CD4-positive, alpha-beta T cell (primary cell): ENCODE results near the gene STXBP2. TPM values are rescaled to one million over a fixed set of nuclear protein-coding genes. Genes with fewer than 3 reads are reported as not detected.

Experiments
- ATAC-seq: fragments of 200-7000 bp; cut with Tn5 transposase; one replicate; pipeline ENCODE4 v1.10.0; 2022; ENCODE audit warnings: mild to moderate bottlenecking; ENCODE audit not compliant: poor library complexity
- CTCF ChIA-PET: fragments of 350-600 bp; sonication (Branson Sonifier 250); formaldehyde crosslinking; loops from one replicate; lab custom pipeline; 2021; ENCODE audit warnings: antibody characterized with exemption, inconsistent platforms; lab: Charles Lee
- POLR2A ChIA-PET: fragments of 350-600 bp; sonication (Branson Sonifier 250); formaldehyde crosslinking; loops from one replicate; lab custom pipeline; 2021; ENCODE audit warnings: antibody characterized with exemption, inconsistent platforms; lab: Charles Lee
- DNase-seq, 14 experiments: peaks; one replicate each; pipeline ENCODE4 v3.0.0-alpha.2; 2013 to 2020; ENCODE audit warnings: mixed read lengths in 2 of 14
- H3K27ac ChIP-seq, 2 donors: one replicate each; pipeline versions ENCODE4 v1.5.1 to v1.7.0; 2013; ENCODE audit warnings: low read length in 2 of 2, low read depth in 1 of 2, mild to moderate bottlenecking in 1 of 2
- H3K27me3 ChIP-seq, 2 experiments: 1 replicate in 1 of 2; 2 replicates in 1 of 2; pipeline versions ENCODE4 v1.6.1 to v1.7.0; 2013; ENCODE audit warnings: low read length in 2 of 2, control low read depth in 1 of 2, mild to moderate bottlenecking in 1 of 2, moderate library complexity in 1 of 2; ENCODE audit not compliant: insufficient read depth in 2 of 2, control insufficient read depth in 1 of 2
- H3K36me3 ChIP-seq: one replicate; pipeline ENCODE4 v1.6.1; 2013; ENCODE audit warnings: low read length, control low read depth; ENCODE audit not compliant: insufficient read depth
- H3K4me1 ChIP-seq: one replicate; pipeline ENCODE4 v1.6.1; 2013; ENCODE audit warnings: low read length, control low read depth; ENCODE audit not compliant: insufficient read depth
- H3K4me3 ChIP-seq: one replicate; pipeline ENCODE4 v1.5.1; 2013; ENCODE audit warnings: mild to moderate bottlenecking, low read length, moderate library complexity
- H3K9me3 ChIP-seq, 2 experiments: 1 replicate in 1 of 2; 2 replicates in 1 of 2; pipeline versions ENCODE4 v1.6.1 to v1.7.0; 2013; ENCODE audit warnings: low read length in 2 of 2, mild to moderate bottlenecking in 2 of 2, control low read depth in 1 of 2, moderate library complexity in 1 of 2; ENCODE audit not compliant: control insufficient read depth in 1 of 2, insufficient read depth in 1 of 2
- H3K27ac Mint-ChIP-seq: one replicate; pipeline ENCODE4 v1.8.0; 2020; ENCODE audit warnings: mixed read lengths
- H3K27me3 Mint-ChIP-seq: one replicate; pipeline ENCODE4 v1.8.0; 2021; ENCODE audit warnings: mixed read lengths
- H3K36me3 Mint-ChIP-seq: one replicate; pipeline ENCODE4 v1.8.0; 2021; ENCODE audit warnings: low read depth, mixed read lengths
- H3K4me1 Mint-ChIP-seq: one replicate; pipeline ENCODE4 v1.8.0; 2021; ENCODE audit warnings: low read depth, mixed read lengths
- H3K4me3 Mint-ChIP-seq: one replicate; pipeline ENCODE4 v1.8.0; 2020; ENCODE audit warnings: mild to moderate bottlenecking, mixed read lengths
- H3K9me3 Mint-ChIP-seq: one replicate; pipeline ENCODE4 v1.8.0; 2020; ENCODE audit warnings: mixed read lengths
- CTCF ChIP-seq: fragments of 200-600 bp; IDR thresholded peaks from one replicate; pipeline ENCODE4 v1.8.0; 2022; ENCODE audit warnings: antibody characterized with exemption, mild to moderate bottlenecking
- intact Hi-C, 2 experiments: fragments of 100-400 bp; cut with DNase I in 1 of 2; cut with micrococcal nuclease in 1 of 2; formaldehyde crosslinking; loops; one replicate each; pipeline versions ENCODE4 v1.15.1 to v1.9.0; 2023 to 2025; cut with DNase I, micrococcal nuclease
- total RNA-seq, 174 experiments: library from RNA in 2 of 174; stranded (reverse) in 2 of 174; gene quantifications; one replicate each; pipeline ENCODE4 v1.2.3 and lab custom pipeline; 2021 to 2026

Gene STXBP2
- total RNA-seq, 2 experiments from 2014 or later = 234 to 241 TPM

- no peaks in the 10 kb centered on the region for H3K9me3 Mint-ChIP-seq
- POLR2A ChIA-PET = interaction anchor here (0.7 kb wide), 1 partner anchor 34 kb away, joined by 3 read pairs; the partner anchor contains the start of genes PET100 and XAB2
- H3K4me3 ChIP-seq = peak within 1 kb of the TSS; percentile 26
- peak within 1 kb of the TSS; percentile 80 for H3K4me3 Mint-ChIP-seq
- H3K9me3 ChIP-seq = peaks cover 0 to 8% of the 10 kb centered on the region in 2 experiments
- peak; percentile 76 for ATAC-seq
- H3K36me3 Mint-ChIP-seq = no peaks in the 10 kb centered on the region
- H3K27me3 ChIP-seq = peaks cover 31 to 37% of the 10 kb centered on the region in 2 experiments
- CTCF ChIA-PET = interaction anchor here (1.5 kb wide), 1 partner anchor 27 kb away, joined by 5 read pairs; no protein-coding TSS in a partner anchor
- H3K27me3 Mint-ChIP-seq = peaks cover 54% of the 10 kb centered on the region
- no peak within 1 kb of the TSS for H3K27ac ChIP-seq
- DNase-seq = peak in 10 of 14 experiments; percentile 16 to 66 (median 29)
- H3K4me1 Mint-ChIP-seq = peaks cover 5% of the 10 kb centered on the region
- intact Hi-C loops = no loop called here
- no peak within 1 kb of the TSS for H3K27ac Mint-ChIP-seq
- H3K36me3 ChIP-seq = no peaks in the 10 kb centered on the region
- no peak for TF ChIP-seq CTCF
- peaks cover 11% of the 10 kb centered on the region for H3K4me1 ChIP-seq
Observed at GRCh38 chr19:7595466-7596133, 41.3 kb upstream of the STXBP2 start, which contains the start of gene CAMSAP3. TSS of gene CAMSAP3 (plus strand) at chr19:7595863. CDS start at chr19:7596003, 140 bp downstream.

GRCh38 chr19:7596211-7596937 lies 40.5 kb upstream of the STXBP2 start:
- H3K4me1 Mint-ChIP-seq = peaks cover 5% of the 10 kb centered on the region
- peaks cover 0 to 8% of the 10 kb centered on the region in 2 experiments for H3K9me3 ChIP-seq
- H3K9me3 Mint-ChIP-seq = no peaks in the 10 kb centered on the region
- H3K4me1 ChIP-seq = peaks cover 11% of the 10 kb centered on the region
- no peak overlapping the region for H3K27ac ChIP-seq
- H3K27ac Mint-ChIP-seq = no peak overlapping the region
- H3K27me3 Mint-ChIP-seq = peaks cover 54% of the 10 kb centered on the region
- H3K27me3 ChIP-seq = peaks cover 31 to 32% of the 10 kb centered on the region in 2 experiments
- ATAC-seq (no peak), DNase-seq (peak in 1 of 14 experiments; percentile 29)
- POLR2A ChIA-PET = no interaction called here
- no peaks in the 10 kb centered on the region for H3K36me3 ChIP-seq
- intact Hi-C loops = no loop called here
- no peaks in the 10 kb centered on the region for H3K36me3 Mint-ChIP-seq
- peak overlapping the region; percentile 12 for H3K4me3 ChIP-seq
- CTCF ChIA-PET = interaction anchor here (1.5 kb wide), 1 partner anchor 28 kb away, joined by 5 read pairs; no protein-coding TSS in a partner anchor
- H3K4me3 Mint-ChIP-seq = peak overlapping the region; percentile 54
- no peak for TF ChIP-seq CTCF

GRCh38 chr19:7597689-7598088 lies 39.2 kb upstream of the STXBP2 start:
- H3K4me1 Mint-ChIP-seq = peaks cover 5% of the 10 kb centered on the region
- Histone ChIP-seq H3K4me1 (peaks cover 11% of the 10 kb centered on the region), H3K36me3 (no peaks in the 10 kb centered on the region), H3K27ac (no peak overlapping the region), H3K9me3 (peaks cover 0 to 8% of the 10 kb centered on the region in 2 experiments), H3K4me3 (no peak overlapping the region), H3K27me3 (peaks cover 30 to 32% of the 10 kb centered on the region in 2 experiments)
- H3K27me3 Mint-ChIP-seq = peaks cover 57% of the 10 kb centered on the region
- TF ChIP-seq CTCF = no peak
- H3K27ac Mint-ChIP-seq = no peak overlapping the region
- DNase-seq = no peak
- ATAC-seq = no peak
- ChIA-PET POLR2A (interaction anchor here (0.6 to 0.9 kb wide), 2 partner anchors 32 to 798 kb away, joined by 3 to 4 read pairs; partner anchors contain the start of genes PET100 and XAB2), CTCF (no interaction called here)
- intact Hi-C loops = no loop called here
- H3K4me3 Mint-ChIP-seq = peak overlapping the region; percentile 20
- H3K9me3 Mint-ChIP-seq = no peaks in the 10 kb centered on the region
- H3K36me3 Mint-ChIP-seq = no peaks in the 10 kb centered on the region
